HCT116 (cell line): ENCODE measurements around the gene TTC19. TPM values are rescaled to one million over a fixed set of nuclear protein-coding genes. Genes with fewer than 3 reads are reported as not detected.

Source experiments
- ATAC-seq: fragments of 200-7000 bp; cut with Tn5 transposase; 2 replicates; pipeline ENCODE4 v1.9.1; 2020; ENCODE audit warnings: mild to moderate bottlenecking, moderate library complexity
- BruUV-seq: library from RNA; stranded (reverse); fragments of 400-500 nt; replicated peaks from 2 replicates; lab custom pipeline; 2021; lab: Mats Ljungman, UMichigan
- CTCF ChIA-PET: fragments of 300-600 bp; sonication (Branson Sonifier 250); formaldehyde crosslinking; loops from one replicate; lab custom pipeline; 2021; ENCODE audit warnings: antibody characterized with exemption; lab: Charles Lee
- POLR2A ChIA-PET: fragments of 300-600, 350-600 bp; sonication (Branson Sonifier 250); formaldehyde crosslinking; loops from one replicate; lab custom pipeline; 2021; ENCODE audit warnings: antibody characterized with exemption; lab: Charles Lee
- RAD21 ChIA-PET, 2 experiments: fragments of 300-600 bp; sonication (Branson Sonifier 250); formaldehyde crosslinking; loops; one replicate each; lab custom pipeline; 2023; ENCODE audit warnings: low total read pairs in 2 of 2; ENCODE audit not compliant: uncharacterized antibody in 2 of 2, unreplicated experiment in 2 of 2, low non-redundant PET in 1 of 2; lab: Charles Lee
- DNase-seq: peaks from one replicate; pipeline ENCODE4 v3.0.0-alpha.2; 2010; ENCODE audit warnings: low read depth, low spot score
- H2AFZ ChIP-seq: fragments of 200-600 bp; shearing (Covaris generic), sonication (generic); 2 replicates; pipeline ENCODE4 v1.6.1; 2017; ENCODE audit warnings: low read depth, mixed run types, mixed read lengths, antibody characterized with exemption, low read length; ENCODE audit not compliant: poor library complexity, severe bottlenecking
- H3K27ac ChIP-seq: 2 replicates; pipeline ENCODE4 v1.5.1; 2012; ENCODE audit warnings: low read depth, low read length
- H3K27me3 ChIP-seq: fragments of 200-600 bp; sonication (generic); 2 replicates; pipeline ENCODE4 v1.6.1; 2016; ENCODE audit warnings: mixed run types, low read length, mixed read lengths; ENCODE audit not compliant: insufficient read depth
- H3K36me3 ChIP-seq, 2 experiments: fragments of 200-500 bp in 1 of 2; fragments of 200-600 bp in 1 of 2; sonication (Bioruptor generic) in 1 of 2; sonication (generic) in 1 of 2; 2 replicates each; pipeline versions ENCODE4 v1.5.1 to v1.6.1; 2014 to 2016; ENCODE audit warnings: low read length in 2 of 2, inconsistent platforms in 1 of 2, mixed read lengths in 1 of 2, mixed run types in 1 of 2; ENCODE audit not compliant: insufficient read depth in 2 of 2, control insufficient read depth in 1 of 2
- H3K4me1 ChIP-seq, 2 experiments: fragments of 200-600 bp in 1 of 2; sonication (generic) in 1 of 2; 2 replicates each; pipeline versions ENCODE4 v1.5.1 to v1.6.1; 2012 to 2017; ENCODE audit warnings: low read length in 2 of 2, inconsistent platforms in 1 of 2, mild to moderate bottlenecking in 1 of 2, mixed read lengths in 1 of 2, mixed run types in 1 of 2, moderate library complexity in 1 of 2; ENCODE audit not compliant: insufficient read depth in 2 of 2, control insufficient read depth in 1 of 2
- H3K4me2 ChIP-seq: fragments of 200-600 bp; sonication (generic); 2 replicates; pipeline ENCODE4 v1.6.1; 2017; ENCODE audit warnings: mixed run types, low read length, mixed read lengths
- H3K4me3 ChIP-seq, 2 experiments: fragments of 200-600 bp in 1 of 2; sonication (generic) in 1 of 2; replicated peaks in 1 of 2; 2 replicates each; pipeline ENCODE4 v1.5.1; 2011 to 2016; ENCODE audit warnings: low read length in 2 of 2, control low read depth in 1 of 2, low read depth in 1 of 2, mild to moderate bottlenecking in 1 of 2, mixed read lengths in 1 of 2, mixed run types in 1 of 2
- H3K79me2 ChIP-seq: fragments of 200-600 bp; sonication (generic); 2 replicates; pipeline ENCODE4 v1.6.1; 2017; ENCODE audit warnings: mild to moderate bottlenecking, mixed run types, low read length, moderate library complexity, mixed read lengths; ENCODE audit not compliant: insufficient read depth
- H3K9ac ChIP-seq: fragments of 200-600 bp; sonication (generic); 2 replicates; pipeline ENCODE4 v1.6.1; 2016; ENCODE audit warnings: low read length, mixed read lengths
- H3K9me2 ChIP-seq: fragments of 200-600 bp; sonication (generic), shearing (Covaris generic); 2 replicates; pipeline ENCODE4 v1.6.1; 2017; ENCODE audit warnings: mixed run types, mild to moderate bottlenecking, moderate library complexity; ENCODE audit not compliant: insufficient read depth
- H3K9me3 ChIP-seq, 2 experiments: fragments of 200-500 bp in 1 of 2; fragments of 200-600 bp in 1 of 2; sonication (Bioruptor generic) in 1 of 2; sonication (generic) in 1 of 2; 2 replicates each; pipeline ENCODE4 v1.6.1; 2014 to 2017; ENCODE audit warnings: low read length in 2 of 2, mixed read lengths in 2 of 2, inconsistent platforms in 1 of 2, low read depth in 1 of 2, mild to moderate bottlenecking in 1 of 2, mixed run types in 1 of 2, moderate library complexity in 1 of 2; ENCODE audit not compliant: control insufficient read depth in 1 of 2, insufficient read depth in 1 of 2
- H4K20me1 ChIP-seq: fragments of 200-600 bp; sonication (generic), shearing (Covaris generic); 2 replicates; pipeline ENCODE4 v1.6.1; 2017; ENCODE audit warnings: mixed run types, mild to moderate bottlenecking, moderate library complexity; ENCODE audit not compliant: insufficient read depth
- EZH2phosphoT487 ChIP-seq: fragments of 200-600 bp; IDR thresholded peaks from 2 replicates; pipeline ENCODE4 v1.6.1; 2018; ENCODE audit warnings: antibody characterized with exemption, borderline replicate concordance
- MAX ChIP-seq: IDR thresholded peaks from 2 replicates; pipeline ENCODE4 v1.6.1; 2012
- POLR2AphosphoS5 ChIP-seq: IDR thresholded peaks from 2 replicates; pipeline ENCODE4 v1.6.1; 2011; ENCODE audit warnings: mild to moderate bottlenecking, low read depth, low read length, moderate library complexity
- RAD21 ChIP-seq: IDR thresholded peaks from 2 replicates; pipeline ENCODE4 v1.6.1; 2012; ENCODE audit warnings: low read depth, mild to moderate bottlenecking
- ZFX ChIP-seq: fragments of 450-650 bp; IDR thresholded peaks from 2 replicates; pipeline ENCODE4 v1.6.1; 2017
- intact Hi-C: fragments of 100-400 bp; cut with micrococcal nuclease; formaldehyde crosslinking; loops from 2 replicates; pipeline ENCODE4 v1.10.0; 2022
- total RNA-seq: library from RNA; stranded (reverse); gene quantifications from one replicate; pipeline ENCODE4 v1.2.1, GENCODE V29; 2021; ENCODE audit not compliant: unreplicated experiment
- TF ChIP-seq, protein P1 (sequence below): IDR thresholded peaks from 2 replicates; pipeline ENCODE4 v1.6.1; 2012; ENCODE audit warnings: low read depth

TTC19 gene
- total RNA-seq, 1 experiment from 2014 or later, result 61.3 TPM

- POLR2A ChIA-PET, result no interaction called here
- H3K9me2 ChIP-seq, result no peaks in the 10 kb centered on the region
Measured at GRCh38 chr17:16050844-16051243, 51.2 kb downstream of the TTC19 start.

More at GRCh38 chr17:16050844-16051243, 51.2 kb downstream of the TTC19 start:
- CTCF ChIA-PET, result no interaction called here
- H3K9ac ChIP-seq, result no peak overlapping the region
- peaks cover 16 to 17% of the 10 kb centered on the region in 2 experiments; a peak in 3 of 4 replicates for H3K36me3 ChIP-seq
- no peaks in the 10 kb centered on the region for H3K27me3 ChIP-seq
- TF ChIP-seq EZH2phosphoT487 (no peak), ZFX (no peak), POLR2AphosphoS5 (no peak), MAX (no peak), RAD21 (no peak)
- TF ChIP-seq, protein P1, sequence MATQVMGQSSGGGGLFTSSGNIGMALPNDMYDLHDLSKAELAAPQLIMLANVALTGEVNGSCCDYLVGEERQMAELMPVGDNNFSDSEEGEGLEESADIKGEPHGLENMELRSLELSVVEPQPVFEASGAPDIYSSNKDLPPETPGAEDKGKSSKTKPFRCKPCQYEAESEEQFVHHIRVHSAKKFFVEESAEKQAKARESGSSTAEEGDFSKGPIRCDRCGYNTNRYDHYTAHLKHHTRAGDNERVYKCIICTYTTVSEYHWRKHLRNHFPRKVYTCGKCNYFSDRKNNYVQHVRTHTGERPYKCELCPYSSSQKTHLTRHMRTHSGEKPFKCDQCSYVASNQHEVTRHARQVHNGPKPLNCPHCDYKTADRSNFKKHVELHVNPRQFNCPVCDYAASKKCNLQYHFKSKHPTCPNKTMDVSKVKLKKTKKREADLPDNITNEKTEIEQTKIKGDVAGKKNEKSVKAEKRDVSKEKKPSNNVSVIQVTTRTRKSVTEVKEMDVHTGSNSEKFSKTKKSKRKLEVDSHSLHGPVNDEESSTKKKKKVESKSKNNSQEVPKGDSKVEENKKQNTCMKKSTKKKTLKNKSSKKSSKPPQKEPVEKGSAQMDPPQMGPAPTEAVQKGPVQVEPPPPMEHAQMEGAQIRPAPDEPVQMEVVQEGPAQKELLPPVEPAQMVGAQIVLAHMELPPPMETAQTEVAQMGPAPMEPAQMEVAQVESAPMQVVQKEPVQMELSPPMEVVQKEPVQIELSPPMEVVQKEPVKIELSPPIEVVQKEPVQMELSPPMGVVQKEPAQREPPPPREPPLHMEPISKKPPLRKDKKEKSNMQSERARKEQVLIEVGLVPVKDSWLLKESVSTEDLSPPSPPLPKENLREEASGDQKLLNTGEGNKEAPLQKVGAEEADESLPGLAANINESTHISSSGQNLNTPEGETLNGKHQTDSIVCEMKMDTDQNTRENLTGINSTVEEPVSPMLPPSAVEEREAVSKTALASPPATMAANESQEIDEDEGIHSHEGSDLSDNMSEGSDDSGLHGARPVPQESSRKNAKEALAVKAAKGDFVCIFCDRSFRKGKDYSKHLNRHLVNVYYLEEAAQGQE, result no peak
- peaks cover 23% of the 10 kb centered on the region for H3K79me2 ChIP-seq
- intact Hi-C loops, result no loop called here
- no peak for ATAC-seq
- H3K4me3 ChIP-seq, result no peak overlapping the region
- RAD21 ChIA-PET, result no interaction called here
- peaks cover 0 to 2% of the 10 kb centered on the region in 2 experiments; a peak in 1 of 4 replicates for H3K4me1 ChIP-seq
- H3K4me2 ChIP-seq, result no peak overlapping the region
- H3K27ac ChIP-seq, result no peak overlapping the region
- DNase-seq, result no peak
- H2AFZ ChIP-seq, result no peak overlapping the region
- BruUV-seq, result no TSS peak
- no peaks in the 10 kb centered on the region for H4K20me1 ChIP-seq
- no peaks in the 10 kb centered on the region for H3K9me3 ChIP-seq
